NCI-H69 (cell line): ENCODE measurements around the gene CYP2A6.
A peak's percentile ranks its signal among the peaks of the same experiment; 100 is the strongest.
"Not testable (repeated sequence)": the region's sequence is repeated elsewhere in the genome, so short reads cannot be mapped to it uniquely, and the experiment has no call there.

Source experiments
- DNase-seq: peaks from one replicate; lab custom pipeline; 2025; lab: John Stamatoyannopoulos, UW

Gene CYP2A6

GRCh38 chr19:40846722-40847121, 3.5 kb downstream of the CYP2A6 start:
- not testable (repeated sequence) for DNase-seq

DNA sequence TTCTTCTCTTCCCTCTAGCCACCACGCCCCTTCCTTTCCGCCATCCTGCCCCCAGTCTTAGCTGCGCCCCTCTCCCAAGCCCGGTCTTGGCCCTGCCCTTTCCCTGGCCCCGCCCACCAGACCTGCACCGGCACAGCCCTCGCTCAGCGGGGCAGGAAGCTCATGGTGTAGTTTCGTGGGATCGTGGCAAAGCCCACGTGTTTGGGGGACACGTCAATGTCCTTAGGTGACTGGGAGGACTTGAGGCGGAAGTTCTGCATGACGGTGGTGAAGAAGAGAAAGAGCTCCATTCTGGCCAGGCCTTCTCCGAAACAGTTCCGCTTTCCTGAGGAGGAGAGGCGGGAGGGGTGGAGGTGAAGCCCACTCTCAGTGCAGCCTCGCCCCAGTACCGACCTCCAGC, 6.6 kb downstream of the CYP2A6 start:
- not testable (repeated sequence) for DNase-seq

DNA sequence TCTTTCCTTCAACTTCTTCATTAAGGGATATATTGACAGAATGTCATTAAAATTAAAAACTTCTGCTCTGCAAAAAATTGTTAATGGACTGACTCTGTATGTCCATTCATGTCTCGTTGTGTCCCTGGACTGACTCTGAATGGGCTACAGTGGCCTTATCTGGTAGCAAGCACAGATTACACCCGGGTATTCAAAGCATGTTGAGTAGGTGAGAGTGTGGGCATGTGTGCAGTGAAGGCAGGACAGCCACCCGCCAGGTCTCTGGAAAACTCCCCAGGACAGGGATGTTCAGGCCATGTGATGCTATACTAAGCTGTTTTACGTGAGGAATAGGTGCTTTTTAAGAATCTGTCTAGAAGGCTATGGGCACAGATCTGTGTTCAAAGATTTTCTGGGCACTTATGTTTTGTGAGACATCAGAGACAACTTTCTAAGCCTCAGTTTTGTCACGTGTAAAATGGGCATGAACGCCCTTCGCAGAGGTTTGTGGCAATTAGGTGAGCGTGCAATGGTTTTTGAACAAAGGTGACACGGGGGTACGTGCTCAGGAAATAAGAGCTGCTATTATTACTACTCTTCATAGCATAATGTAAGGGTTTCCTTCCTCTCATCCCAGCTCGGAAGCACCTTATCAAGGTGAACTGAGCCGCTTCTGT, 7.1 kb downstream of the CYP2A6 start:
- DNase-seq = not testable (repeated sequence)

GRCh38 chr19:40842012-40842411, 8.2 kb downstream of the CYP2A6 start:
- not testable (repeated sequence) for DNase-seq

DNA sequence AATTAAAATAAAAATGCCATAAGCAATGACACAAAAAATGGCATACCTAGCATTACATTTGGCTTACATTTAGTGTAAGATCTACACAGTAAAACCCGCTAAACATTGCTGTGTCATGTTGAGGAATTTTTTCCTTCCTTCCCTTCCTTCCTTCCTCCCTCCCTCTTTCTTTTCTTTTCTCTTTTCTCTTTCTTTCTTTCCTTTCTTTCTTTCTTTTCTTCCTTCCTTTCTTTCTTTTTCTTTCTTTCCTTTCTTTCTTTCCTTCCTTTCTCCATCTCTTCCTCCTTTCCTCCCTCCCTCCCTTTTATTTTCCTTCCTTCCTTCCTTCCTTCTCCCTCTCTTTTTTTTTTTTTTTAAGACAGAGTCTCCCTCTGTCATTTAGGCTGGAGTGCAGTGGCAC, 11.8 kb downstream of the CYP2A6 start:
- not testable (repeated sequence) for DNase-seq

DNA sequence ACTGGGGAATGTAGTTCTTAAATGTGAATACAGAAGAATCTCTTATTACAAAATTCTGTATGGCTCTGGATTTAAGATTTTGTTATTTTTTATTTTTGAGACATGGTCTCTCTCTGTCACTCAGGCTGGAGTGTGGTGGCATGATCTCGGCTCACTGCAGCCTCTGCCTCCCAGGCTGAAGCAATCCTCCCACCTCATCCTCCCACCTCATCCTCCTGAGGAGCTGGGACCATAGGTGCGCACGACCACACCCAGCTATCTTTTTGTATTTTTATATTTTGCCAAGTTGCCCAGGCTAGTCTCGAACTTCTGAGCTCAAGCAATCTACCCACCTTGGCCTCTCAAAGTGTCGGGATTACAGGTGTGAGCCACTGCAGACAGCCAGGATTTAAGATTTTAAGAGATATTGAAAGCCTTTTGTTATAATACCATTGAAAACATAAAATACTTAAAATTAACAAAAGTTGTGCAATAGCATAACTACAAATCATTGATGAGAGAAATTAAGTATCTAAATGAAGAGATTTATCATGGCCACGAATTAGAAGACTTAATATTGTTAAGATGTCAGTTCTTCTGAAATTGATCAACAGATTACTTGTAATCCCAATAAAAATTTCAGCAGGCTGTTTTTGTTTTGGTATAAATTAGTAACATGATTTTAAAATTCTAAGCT, 13.4 kb downstream of the CYP2A6 start:
- DNase-seq = no peak

DNA sequence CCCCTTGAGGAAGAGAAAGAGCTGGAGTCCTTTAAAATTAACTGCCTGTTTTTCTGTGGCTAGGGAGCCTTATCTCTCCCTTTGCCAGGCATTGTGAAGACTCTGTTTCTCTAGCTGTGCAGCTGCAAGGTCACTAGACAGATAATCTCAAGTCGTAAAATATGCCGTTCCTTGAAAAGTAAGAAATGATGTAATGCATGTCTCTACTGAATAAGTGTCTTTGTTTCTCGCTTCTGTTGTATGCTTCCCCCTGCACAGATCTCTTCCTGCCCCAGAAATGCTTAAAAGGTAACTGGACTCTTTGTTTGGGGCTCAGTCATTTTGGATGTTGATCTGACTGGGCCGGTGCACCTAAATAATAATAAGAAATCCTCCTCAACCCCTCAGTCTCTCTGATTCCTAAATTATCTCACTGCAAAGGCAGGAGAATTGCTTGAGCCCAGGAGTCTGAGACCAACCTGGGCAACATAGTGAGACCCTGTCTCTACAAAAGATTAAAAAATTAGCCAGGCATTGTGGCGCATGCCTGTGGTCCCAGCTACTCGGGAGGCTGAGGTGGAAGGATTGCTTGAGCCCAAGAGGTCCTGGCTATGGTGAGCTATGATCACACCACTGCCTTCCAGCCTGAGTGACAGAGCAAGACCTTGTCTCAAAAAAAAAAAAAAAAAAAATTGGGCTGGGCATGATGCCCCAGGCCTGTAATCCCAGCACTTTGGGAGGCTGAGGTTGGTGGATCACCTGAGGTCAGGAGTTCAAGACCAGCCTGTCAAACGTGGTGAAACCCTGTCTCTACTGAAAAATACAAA, 16.3 kb downstream of the CYP2A6 start:
- DNase-seq = not testable (repeated sequence)

DNA sequence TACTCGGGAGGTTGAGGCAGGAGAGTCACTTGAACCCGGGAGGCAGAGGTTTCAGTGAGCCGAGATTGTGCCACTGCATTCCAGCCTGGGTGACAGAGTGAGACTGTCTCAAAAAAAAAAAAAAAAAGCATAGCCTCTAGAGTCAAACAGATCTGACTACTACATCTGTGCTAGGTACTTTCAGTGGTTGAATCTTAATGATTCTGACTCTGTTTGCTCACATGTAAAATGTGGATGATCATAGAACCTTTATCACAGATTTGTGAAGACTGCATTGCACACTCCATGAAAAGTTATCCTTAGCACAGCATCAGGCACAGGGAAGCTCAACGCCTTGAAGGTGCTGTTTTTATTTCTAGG, 17.8 kb downstream of the CYP2A6 start:
- not testable (repeated sequence) for DNase-seq

- DNase-seq = peak; percentile 67
These were observed 18.5 kb downstream of the CYP2A6 start for GRCh38 chr19:40831502-40832430.

DNA sequence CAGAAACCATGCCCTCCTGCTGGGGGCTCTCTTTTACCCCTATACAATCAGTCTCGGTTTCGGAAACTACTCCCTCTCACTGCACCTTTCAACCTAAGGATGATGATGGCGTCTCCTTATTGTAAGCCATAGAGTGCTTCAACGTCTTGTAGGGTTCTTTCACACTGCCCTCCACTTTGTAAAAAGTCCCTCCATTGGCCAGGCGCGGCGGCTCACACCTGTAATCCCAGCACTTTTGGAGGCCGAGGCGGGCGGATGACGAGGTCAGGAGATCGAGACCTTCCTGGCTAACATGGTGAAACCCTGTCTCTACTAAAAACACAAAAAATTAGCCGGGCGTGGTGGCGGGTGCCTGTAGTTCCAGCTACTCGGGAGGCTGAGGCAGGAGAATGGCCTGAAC, 19.5 kb downstream of the CYP2A6 start:
- not testable (repeated sequence) for DNase-seq

DNA sequence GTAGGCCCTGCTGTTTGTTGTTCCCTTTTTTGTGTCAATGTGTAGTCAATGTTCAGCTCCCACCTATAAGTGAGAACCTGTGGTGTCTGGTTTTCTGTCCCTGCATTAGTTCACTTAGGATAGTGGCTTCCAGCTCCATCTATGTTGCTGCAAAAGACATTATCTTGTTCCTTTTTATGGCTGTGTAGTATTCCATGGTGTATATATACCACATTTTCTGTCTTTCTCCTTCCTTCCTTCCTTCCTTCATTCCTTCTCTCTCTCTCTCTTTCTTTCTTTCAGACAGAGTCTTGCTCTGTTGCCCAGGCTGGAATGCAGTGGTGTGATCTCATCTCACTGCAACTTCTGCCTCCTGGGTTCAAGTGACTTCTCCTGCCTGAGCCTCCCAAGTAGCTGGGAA, 21.0 kb downstream of the CYP2A6 start:
- no peak for DNase-seq

GRCh38 chr19:40827386-40828247, 22.6 kb downstream of the CYP2A6 start:
- no peak for DNase-seq

- DNase-seq = not testable (repeated sequence)
These were observed 23.4 kb downstream of the CYP2A6 start for GRCh38 chr19:40826699-40827385.

DNA sequence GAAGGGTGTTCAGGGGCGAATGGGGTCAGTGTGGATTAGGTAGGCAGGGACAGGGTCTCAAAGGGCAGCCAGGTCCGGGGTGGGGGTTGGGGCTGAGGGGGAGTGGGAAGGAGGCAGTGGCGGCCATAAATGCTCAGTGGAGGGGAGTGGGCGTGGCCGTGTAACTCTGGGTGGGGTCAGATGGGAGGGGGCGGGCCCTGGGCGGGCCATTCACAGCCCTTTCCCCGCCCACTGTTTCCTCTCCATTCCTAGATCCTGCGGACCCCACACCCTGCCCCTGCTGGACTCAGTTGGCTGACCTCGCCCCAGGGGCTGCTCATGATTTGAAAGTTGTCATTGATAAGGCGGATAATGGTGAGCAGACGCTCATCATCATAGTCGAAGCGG, 23.9 kb downstream of the CYP2A6 start:
- DNase-seq = not testable (repeated sequence)

- not testable (repeated sequence) for DNase-seq
These were observed 24.7 kb downstream of the CYP2A6 start for GRCh38 chr19:40825460-40826095.

GRCh38 chr19:40824916-40825315, 25.3 kb downstream of the CYP2A6 start:
- DNase-seq = not testable (repeated sequence)

DNA sequence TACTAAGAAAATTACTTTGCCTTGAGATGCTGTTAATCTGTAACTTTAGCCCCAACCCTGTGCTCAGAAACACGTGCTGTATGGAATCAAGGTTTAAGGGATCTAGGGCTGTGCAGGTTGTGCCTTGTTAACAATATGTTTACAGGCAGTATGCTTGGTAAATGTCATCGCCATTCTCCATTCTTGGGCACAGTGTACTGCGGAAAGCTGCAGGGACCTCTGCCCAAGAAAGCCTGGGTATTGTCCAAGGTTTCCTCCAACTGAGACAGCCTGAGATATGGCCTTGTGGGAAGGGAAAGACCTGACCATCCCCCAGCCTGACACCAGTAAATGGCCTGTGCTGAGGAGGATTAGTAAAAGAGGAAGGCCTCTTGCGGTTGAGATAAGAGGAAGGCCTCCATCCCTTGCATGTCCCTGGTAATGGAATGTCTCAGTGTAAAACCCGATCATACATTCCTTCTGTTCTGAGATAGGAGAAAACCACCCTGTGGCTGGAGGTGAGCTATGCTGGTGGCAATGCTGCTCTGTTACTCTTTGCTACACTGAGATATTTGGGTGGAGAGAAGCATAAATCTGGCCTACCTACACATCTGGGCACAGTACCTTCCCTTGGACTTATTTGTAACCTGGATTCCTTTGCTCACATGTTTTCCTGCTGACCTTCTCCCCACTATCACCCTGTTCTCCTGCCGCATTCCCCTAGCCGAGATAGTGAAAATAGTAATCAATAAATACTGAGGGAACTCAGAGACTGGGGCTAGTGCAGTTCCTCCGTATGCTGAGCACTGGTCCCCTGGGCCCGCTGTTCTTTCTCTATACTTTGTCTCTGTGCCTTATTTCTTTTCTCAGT, 27.3 kb downstream of the CYP2A6 start:
- not testable (repeated sequence) for DNase-seq

DNA sequence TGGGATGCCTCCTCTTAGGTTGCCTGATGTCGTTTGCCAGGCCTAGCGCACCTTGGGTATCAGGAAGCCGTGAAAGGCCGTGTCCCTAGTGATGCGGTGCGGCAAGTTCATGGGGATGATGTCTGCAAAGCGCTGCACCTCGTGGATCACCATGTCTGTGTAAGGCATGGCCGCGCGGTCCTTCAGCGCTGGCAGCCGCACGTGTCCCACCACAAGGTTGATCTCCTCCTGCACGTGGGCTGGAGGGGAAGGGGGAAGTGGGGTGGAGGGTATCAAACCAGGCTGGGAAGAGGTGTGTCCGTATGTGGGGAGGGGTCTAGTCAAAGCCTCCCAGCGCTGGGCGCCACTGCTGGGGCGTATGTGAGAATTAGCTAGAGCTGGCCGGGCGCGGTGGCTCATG, 28.1 kb downstream of the CYP2A6 start:
- DNase-seq = no peak
